Keratinocyte (primary cell): ENCODE results near the gene DALRD3. TPM values are rescaled to one million over a fixed set of nuclear protein-coding genes. Genes with fewer than 3 reads are reported as not detected.

ENCODE experiments used
- DNase-seq: peaks from one replicate; pipeline ENCODE4 v3.0.0-alpha.2; 2011; ENCODE audit warnings: low read depth, missing footprints, low spot score
- FAIRE-seq: peaks from 2 replicates; lab custom pipeline; 2011; peaks lifted over from hg19 to GRCh38; lab: Jason Lieb, UNC
- H2AFZ ChIP-seq: 2 replicates; pipeline ENCODE4 v1.6.0; 2012; ENCODE audit warnings: low read length, control low read depth, inconsistent platforms; ENCODE audit not compliant: control insufficient read depth
- H3K27ac ChIP-seq: 2 replicates; pipeline ENCODE4 v1.5.1; 2011; ENCODE audit warnings: low read length; ENCODE audit not compliant: control insufficient read depth, insufficient read depth
- H3K27me3 ChIP-seq: 3 replicates; pipeline ENCODE4 v1.6.0; 2011; ENCODE audit warnings: low read length; ENCODE audit not compliant: control insufficient read depth, insufficient read depth; ENCODE audit errors: extremely low read depth
- H3K36me3 ChIP-seq, 2 experiments: 2 replicates in 1 of 2; 3 replicates in 1 of 2; pipeline ENCODE4 v1.5.1; 2011; ENCODE audit warnings: low read length in 2 of 2, mild to moderate bottlenecking in 1 of 2; ENCODE audit not compliant: control insufficient read depth in 2 of 2, insufficient read depth in 2 of 2; ENCODE audit errors: extremely low read depth in 1 of 2
- H3K4me1 ChIP-seq: 3 replicates; pipeline ENCODE4 v1.5.1; 2011; ENCODE audit warnings: low read length; ENCODE audit not compliant: control insufficient read depth, insufficient read depth; ENCODE audit errors: extremely low read depth
- H3K4me2 ChIP-seq: 3 replicates; pipeline ENCODE4 v1.6.0; 2011; ENCODE audit warnings: low read depth, low read length; ENCODE audit not compliant: control insufficient read depth, insufficient read depth; ENCODE audit errors: extremely low read depth
- H3K4me3 ChIP-seq, 3 experiments: fragments of 200-600 bp in 1 of 3; sonication (generic) in 1 of 3; 2 replicates in 2 of 3; 3 replicates in 1 of 3; pipeline ENCODE4 v1.5.1; 2011 to 2016; ENCODE audit warnings: low read length in 3 of 3, mild to moderate bottlenecking in 3 of 3, control low read depth in 2 of 3, inconsistent platforms in 1 of 3, low read depth in 1 of 3, mixed read lengths in 1 of 3, mixed run types in 1 of 3, moderate library complexity in 1 of 3; ENCODE audit not compliant: control insufficient read depth in 2 of 3, insufficient read depth in 2 of 3; ENCODE audit errors: extremely low read depth in 1 of 3
- H3K79me2 ChIP-seq: 2 replicates; pipeline ENCODE4 v1.6.0; 2012; ENCODE audit warnings: low read length; ENCODE audit not compliant: control insufficient read depth, insufficient read depth
- H3K9ac ChIP-seq: 3 replicates; pipeline ENCODE4 v1.6.0; 2011; ENCODE audit warnings: low read length; ENCODE audit not compliant: control insufficient read depth, insufficient read depth; ENCODE audit errors: extremely low read depth
- H3K9me1 ChIP-seq: 3 replicates; pipeline ENCODE4 v1.6.0; 2011; ENCODE audit warnings: low read length; ENCODE audit not compliant: control insufficient read depth, insufficient read depth; ENCODE audit errors: extremely low read depth
- H3K9me3 ChIP-seq: 2 replicates; pipeline ENCODE4 v1.5.1; 2012; ENCODE audit warnings: low read depth, low read length; ENCODE audit not compliant: control insufficient read depth
- H4K20me1 ChIP-seq: 3 replicates; pipeline ENCODE4 v1.6.0; 2011; ENCODE audit warnings: low read length; ENCODE audit not compliant: control insufficient read depth, insufficient read depth; ENCODE audit errors: extremely low read depth
- CTCF ChIP-seq, 3 experiments: IDR thresholded peaks in 1 of 3; conservative IDR thresholded peaks in 1 of 3; optimal IDR thresholded peaks in 1 of 3; 2 replicates in 2 of 3; 3 replicates in 1 of 3; pipeline versions ENCODE3 to v1.5.1; 2011; ENCODE audit warnings: low read length in 3 of 3, mild to moderate bottlenecking in 3 of 3, moderate library complexity in 2 of 3, control low read depth in 1 of 3, inconsistent platforms in 1 of 3; ENCODE audit not compliant: insufficient read depth in 2 of 3; ENCODE audit errors: extremely low read depth in 1 of 3
- EZH2 ChIP-seq: IDR thresholded peaks from one replicate; pipeline ENCODE4 v1.6.1; 2012; ENCODE audit warnings: inconsistent platforms, mild to moderate bottlenecking, low read length, moderate library complexity
- dilution Hi-C: fragments of 300-500 bp; cut with MboI; formaldehyde crosslinking; loops from one replicate; pipeline ENCODE4 v1.7.0; 2020; ENCODE audit warnings: low sequenced_read_pairs; ENCODE audit not compliant: extremely low pct_ligation_motif_present
- polyA plus RNA-seq, 5 experiments: library from polyadenylated mRNA; depleted of rRNA in 3 of 5; stranded (reverse) in 3 of 5; stranded (forward) in 1 of 5; unstranded in 1 of 5; fragments of >200 nt; gene quantifications; 1 replicate in 1 of 5; 2 replicates in 3 of 5; 3 replicates in 1 of 5; pipeline versions ENCODE4 v1.2.1 to v1.2.3, GENCODE V29; 2011 to 2012; ENCODE audit warnings: missing spikeins in 2 of 5, low read depth in 1 of 5, low replicate concordance in 1 of 5

Gene DALRD3
- polyA plus RNA-seq, 1 donor (not counting 4 experiments of a cell fraction or from before 2014, with no cell fraction given): 33.7 TPM

- Histone ChIP-seq H4K20me1 (no peaks in the 10 kb centered on the region), H3K4me3 (no peak overlapping the region), H2AFZ (no peak overlapping the region), H3K9me3 (no peaks in the 10 kb centered on the region), H3K4me1 (no peaks in the 10 kb centered on the region), H3K4me2 (no peak overlapping the region), H3K9ac (no peak overlapping the region), H3K9me1 (no peaks in the 10 kb centered on the region), H3K27ac (no peak overlapping the region), H3K27me3 (no peaks in the 10 kb centered on the region), H3K36me3 (peaks cover 26 to 41% of the 10 kb centered on the region in 2 experiments), H3K79me2 (no peaks in the 10 kb centered on the region)
- FAIRE-seq: no peak
- no peak for TF ChIP-seq CTCF (optimal IDR thresholded peaks at IDR 0.05 in 1 of 3, IDR thresholded peaks at IDR 0.05 in 1 of 3, conservative IDR thresholded peaks at IDR 0.05 in 1 of 3; ENCODE audit: extremely low read depth in 1 of 3, insufficient read depth in 2 of 3, low read length in 3 of 3)
- TF ChIP-seq EZH2: no peak
- no peak for DNase-seq
- dilution Hi-C loops: no loop called here
These were observed 16.3 kb upstream of the DALRD3 start for GRCh38 chr3:49034650-49035049.

- no peaks in the 10 kb centered on the region for H3K9me3 ChIP-seq
- H3K4me2 ChIP-seq: no peak overlapping the region
- no peak for DNase-seq
- H3K36me3 ChIP-seq: peaks cover 26 to 46% of the 10 kb centered on the region in 2 experiments
- no peak overlapping the region for H3K27ac ChIP-seq
- no peaks in the 10 kb centered on the region for H3K27me3 ChIP-seq
- no peak overlapping the region for H3K9ac ChIP-seq
- peaks cover 11% of the 10 kb centered on the region for H3K4me1 ChIP-seq
- FAIRE-seq: no peak
- peaks cover 14% of the 10 kb centered on the region for H3K79me2 ChIP-seq
- H3K4me3 ChIP-seq: no peak overlapping the region
- H3K9me1 ChIP-seq: peaks cover 3% of the 10 kb centered on the region
- dilution Hi-C loops: no loop called here
- TF ChIP-seq CTCF (optimal IDR thresholded peaks at IDR 0.05 in 1 of 3, IDR thresholded peaks at IDR 0.05 in 1 of 3, conservative IDR thresholded peaks at IDR 0.05 in 1 of 3; ENCODE audit: extremely low read depth in 1 of 3, insufficient read depth in 2 of 3, low read length in 3 of 3) (no peak), EZH2 (no peak)
- no peak overlapping the region for H2AFZ ChIP-seq
- no peaks in the 10 kb centered on the region for H4K20me1 ChIP-seq
These were observed 14.4 kb upstream of the DALRD3 start for GRCh38 chr3:49032646-49033304.
